BJ (cell line): ENCODE data around the gene NBPF4. TPM values are rescaled to one million over a fixed set of nuclear protein-coding genes. Genes with fewer than 3 reads are reported as not detected.
"Not testable (repeated sequence)": the region's sequence is repeated elsewhere in the genome, so short reads cannot be mapped to it uniquely, and the experiment has no call there.

ENCODE experiments used
- CTCF ChIA-PET: fragments of 350-600 bp; formaldehyde crosslinking; extraction: SDS; loops from one replicate; lab custom pipeline; 2021; ENCODE audit warnings: antibody characterized with exemption, inconsistent platforms; lab: Yijun Ruan, JAX
- POLR2A ChIA-PET: fragments of 300-600 bp; sonication (Branson Sonifier 250); formaldehyde crosslinking; extraction: SDS; loops from one replicate; lab custom pipeline; 2021; ENCODE audit warnings: antibody characterized with exemption; lab: Charles Lee
- DNase-seq: peaks from one replicate; pipeline ENCODE4 v3.0.0-alpha.2; 2011; ENCODE audit warnings: low read depth
- H3K27me3 ChIP-seq: 2 replicates; pipeline ENCODE4 v1.6.0; 2011; ENCODE audit warnings: low read length; ENCODE audit not compliant: control insufficient read depth, insufficient read depth
- H3K36me3 ChIP-seq: 2 replicates; pipeline ENCODE4 v1.5.1; 2011; ENCODE audit warnings: low read length; ENCODE audit not compliant: control insufficient read depth, insufficient read depth
- H3K4me3 ChIP-seq: 2 replicates; pipeline ENCODE4 v1.5.1; 2011; ENCODE audit warnings: low read depth, mild to moderate bottlenecking, control low read depth, low read length
- polyA plus RNA-seq: library from polyadenylated mRNA; depleted of rRNA; stranded (reverse); fragments of >200 nt; gene quantifications from 2 replicates; pipeline ENCODE4 v1.2.3, GENCODE V29; 2011
- TF ChIP-seq, protein P1 (sequence below): IDR thresholded peaks from 2 replicates; pipeline ENCODE4 v1.5.1; 2011; ENCODE audit warnings: low read depth, mild to moderate bottlenecking, control low read depth, inconsistent platforms, low read length, moderate library complexity; ENCODE audit not compliant: insufficient read depth

NBPF4 gene
- polyA plus RNA-seq, 1 experiment = not detected

DNA sequence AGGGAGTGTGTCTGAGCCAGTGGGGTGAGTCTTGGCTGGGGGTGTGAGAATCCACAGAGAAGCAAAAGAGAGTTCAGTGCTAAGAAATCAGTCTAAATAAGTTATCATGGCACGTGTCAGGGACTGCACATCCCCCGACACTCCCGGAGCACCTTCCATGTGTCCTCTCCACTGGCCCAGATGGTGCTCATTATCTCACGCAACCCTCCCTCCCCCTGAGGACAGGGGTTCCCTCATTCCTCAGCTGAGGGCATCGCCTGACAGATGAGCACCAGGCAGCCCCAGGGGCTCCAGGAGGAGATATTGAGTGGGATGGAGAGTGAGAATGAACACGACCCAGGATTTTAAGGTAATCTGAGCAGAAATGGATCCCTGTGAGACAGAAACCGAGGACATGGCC, 16.1 kb downstream of the NBPF4 start:
- POLR2A ChIA-PET, CTCF ChIA-PET: not testable (repeated sequence)

DNA sequence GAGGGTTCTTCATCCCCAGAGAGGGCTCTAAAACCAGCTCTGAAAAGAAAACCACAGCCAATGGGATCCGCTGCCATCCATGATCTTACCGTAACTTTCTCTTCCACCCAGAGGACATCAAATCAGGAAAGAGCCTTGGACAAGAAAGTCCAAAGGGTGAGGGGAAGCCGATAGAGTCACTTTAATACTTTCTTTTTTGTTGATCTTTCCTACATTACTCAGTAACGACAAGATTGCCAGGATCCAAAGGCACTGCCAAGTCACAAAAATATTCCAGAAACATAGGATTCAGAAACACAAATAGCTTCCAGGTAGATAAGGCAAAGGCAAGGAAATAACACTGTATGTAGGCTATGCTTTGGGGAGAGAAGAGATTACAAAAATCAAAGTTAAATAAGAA, 17.0 kb downstream of the NBPF4 start:
- CTCF ChIA-PET, H3K27me3 ChIP-seq, DNase-seq, POLR2A ChIA-PET, H3K4me3 ChIP-seq, H3K36me3 ChIP-seq: not testable (repeated sequence)

More for the DNA sequence above, 16.1 kb downstream of the NBPF4 start:
- H3K36me3 ChIP-seq, H3K27me3 ChIP-seq, H3K4me3 ChIP-seq, DNase-seq: not testable (repeated sequence)

DNA sequence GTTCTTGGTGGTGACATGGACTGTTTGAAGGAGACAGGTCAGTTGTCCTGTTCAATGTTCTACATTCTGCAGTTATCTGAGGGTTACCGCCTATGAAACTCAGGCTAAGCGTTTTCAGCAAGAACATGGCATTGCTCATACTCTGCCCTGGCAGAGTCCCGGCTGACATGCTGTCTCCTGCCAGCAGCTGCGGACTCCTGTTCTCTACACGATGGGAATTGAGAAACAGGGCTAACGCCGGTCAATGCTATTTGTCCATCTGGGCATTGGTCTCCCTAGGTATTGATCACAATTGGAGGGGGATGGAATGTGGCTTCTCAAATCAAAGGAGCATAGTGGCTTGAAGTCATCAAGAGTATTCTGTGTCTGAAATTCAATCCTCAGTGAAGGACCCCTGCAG, 20.6 kb downstream of the NBPF4 start:
- H3K27me3 ChIP-seq, DNase-seq, CTCF ChIA-PET: not testable (repeated sequence)

DNA sequence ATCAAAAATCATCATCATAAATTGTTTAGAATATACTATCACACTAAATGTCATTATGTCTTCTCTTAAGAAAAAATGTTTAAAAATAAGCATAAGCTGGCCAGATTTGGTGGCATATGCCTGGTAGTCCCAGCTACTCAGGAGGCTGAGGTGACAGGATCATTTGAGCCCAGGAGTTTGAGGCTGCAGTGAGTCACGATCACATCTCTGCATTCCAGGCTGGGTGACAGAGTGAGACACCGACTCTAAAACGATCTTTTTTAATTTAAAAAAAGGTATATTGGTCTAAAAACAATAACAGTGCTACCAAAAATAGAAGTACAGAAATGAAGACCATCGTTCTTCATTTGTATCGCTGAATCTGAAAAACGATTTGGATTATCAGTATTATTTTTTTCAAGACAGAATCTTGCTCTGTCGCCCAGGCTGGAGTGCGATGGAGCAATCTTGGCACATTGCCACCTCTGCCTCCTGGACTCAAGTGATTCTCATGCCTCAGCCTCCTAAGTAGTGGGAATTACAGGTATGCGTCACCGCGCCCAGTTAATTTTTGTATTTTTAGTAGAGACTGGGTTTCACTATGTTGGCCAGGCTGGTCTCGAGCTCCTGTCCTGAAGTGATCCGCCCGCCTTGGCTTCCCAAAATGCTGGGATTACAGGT, 26.2 kb downstream of the NBPF4 start:
- H3K4me3 ChIP-seq, H3K36me3 ChIP-seq, H3K27me3 ChIP-seq, CTCF ChIA-PET, POLR2A ChIA-PET, DNase-seq: not testable (repeated sequence)

More for the DNA sequence above, 20.6 kb downstream of the NBPF4 start:
- H3K36me3 ChIP-seq, POLR2A ChIA-PET, H3K4me3 ChIP-seq: not testable (repeated sequence)

DNA sequence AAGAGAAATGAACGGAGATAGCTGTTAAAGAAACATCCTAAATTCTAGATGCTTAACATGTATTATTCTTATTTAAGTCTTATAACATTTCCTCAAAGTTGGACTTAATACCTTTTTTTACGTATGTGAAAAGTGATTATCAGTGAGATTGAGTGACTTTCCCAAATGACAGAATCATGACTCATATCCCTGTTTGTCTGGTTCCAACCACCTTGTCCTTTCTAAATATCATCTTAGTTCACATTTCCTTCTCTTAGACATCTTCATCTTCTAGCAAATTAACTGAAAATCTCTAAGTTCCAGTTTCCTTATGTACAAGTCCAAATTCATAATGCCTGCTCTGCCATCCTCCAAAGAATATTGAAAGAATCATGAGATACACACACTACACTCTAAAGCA, 26.9 kb downstream of the NBPF4 start:
- CTCF ChIA-PET, DNase-seq, H3K4me3 ChIP-seq, H3K36me3 ChIP-seq, POLR2A ChIA-PET, H3K27me3 ChIP-seq: not testable (repeated sequence)

DNA sequence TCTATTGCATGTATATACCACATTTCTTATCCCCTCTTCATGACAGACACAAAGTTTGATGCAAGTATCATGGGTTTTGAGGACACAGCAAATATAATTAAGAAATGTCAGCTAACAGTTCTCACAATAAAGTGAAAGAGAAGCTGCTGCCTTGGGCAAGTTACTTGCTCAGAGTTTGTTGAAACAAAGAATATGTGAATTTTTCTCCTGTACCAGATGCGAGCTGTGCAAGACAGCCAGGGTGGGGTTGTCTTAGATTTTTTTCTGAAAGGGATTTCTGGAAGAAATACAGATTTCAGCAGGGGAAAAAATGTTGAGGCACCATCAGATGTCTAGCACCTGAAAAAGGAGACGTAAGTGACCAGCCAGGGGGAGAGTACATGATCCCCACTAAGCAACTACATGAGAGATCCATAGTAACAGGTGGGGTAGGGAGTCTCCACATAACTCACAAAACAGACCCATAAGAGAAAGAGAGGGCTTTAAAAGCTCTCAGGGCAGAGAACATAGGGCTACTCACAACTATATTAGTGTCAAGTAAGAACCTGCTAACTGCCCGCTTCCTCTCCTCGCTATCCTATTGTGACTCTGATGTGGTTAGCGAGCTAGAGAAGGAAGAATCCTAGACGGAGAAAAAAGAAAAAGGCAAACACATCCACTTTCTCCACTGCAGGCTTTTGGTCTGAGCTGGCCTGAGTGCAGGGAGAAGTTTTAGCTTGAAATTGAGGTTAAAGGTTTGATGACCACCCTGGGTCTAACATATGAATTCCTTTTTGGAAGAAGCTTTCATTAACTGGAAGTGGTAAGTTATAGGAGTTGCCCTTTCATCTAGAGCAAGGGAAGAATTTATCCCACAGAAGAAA, 27.6 kb downstream of the NBPF4 start:
- DNase-seq, H3K27me3 ChIP-seq, H3K4me3 ChIP-seq, CTCF ChIA-PET, H3K36me3 ChIP-seq, POLR2A ChIA-PET: not testable (repeated sequence)

DNA sequence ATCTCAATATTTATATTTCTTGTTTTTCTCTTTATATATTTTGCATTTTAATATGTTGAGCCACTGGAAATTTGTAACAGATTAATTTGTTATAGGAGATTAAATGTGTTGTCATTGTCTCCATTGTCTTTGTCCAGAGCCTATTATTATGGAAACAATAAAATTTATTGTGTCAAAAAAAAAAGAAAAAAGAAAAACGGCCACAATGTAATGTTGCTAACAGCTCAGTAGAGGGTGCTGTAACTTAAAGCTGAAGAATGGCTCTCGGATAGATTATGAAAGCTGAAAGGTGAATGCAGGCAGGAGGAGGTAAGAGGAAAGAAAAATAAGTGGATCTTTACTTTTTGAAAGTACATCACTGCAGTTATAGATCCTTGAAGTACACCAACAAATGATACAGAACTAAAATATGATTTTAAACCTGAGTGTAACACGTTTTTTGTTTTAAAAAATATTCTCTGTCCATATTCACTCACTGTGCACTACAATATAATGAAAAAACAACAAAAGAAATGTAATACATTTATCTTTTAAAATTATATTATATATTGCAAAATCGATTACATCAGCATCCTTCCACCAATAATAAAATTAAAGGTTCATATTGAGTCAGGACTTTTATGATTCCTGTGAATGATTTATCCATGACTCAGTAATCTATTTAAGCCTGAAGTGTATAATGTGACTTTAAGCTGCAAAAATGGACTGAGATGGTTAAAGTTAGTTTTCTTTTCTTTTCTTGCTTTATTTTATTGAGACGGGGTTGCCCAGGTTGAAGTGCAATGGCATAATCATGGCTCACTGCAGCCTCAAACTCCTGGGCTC, 29.0 kb downstream of the NBPF4 start:
- POLR2A ChIA-PET, H3K36me3 ChIP-seq, H3K4me3 ChIP-seq, H3K27me3 ChIP-seq, DNase-seq: not testable (repeated sequence)
- CTCF ChIA-PET = interaction anchor here (0.7 kb wide), 1 partner anchor 1015 kb away, joined by 3 read pairs; no protein-coding TSS in a partner anchor
- TF ChIP-seq, protein P1, sequence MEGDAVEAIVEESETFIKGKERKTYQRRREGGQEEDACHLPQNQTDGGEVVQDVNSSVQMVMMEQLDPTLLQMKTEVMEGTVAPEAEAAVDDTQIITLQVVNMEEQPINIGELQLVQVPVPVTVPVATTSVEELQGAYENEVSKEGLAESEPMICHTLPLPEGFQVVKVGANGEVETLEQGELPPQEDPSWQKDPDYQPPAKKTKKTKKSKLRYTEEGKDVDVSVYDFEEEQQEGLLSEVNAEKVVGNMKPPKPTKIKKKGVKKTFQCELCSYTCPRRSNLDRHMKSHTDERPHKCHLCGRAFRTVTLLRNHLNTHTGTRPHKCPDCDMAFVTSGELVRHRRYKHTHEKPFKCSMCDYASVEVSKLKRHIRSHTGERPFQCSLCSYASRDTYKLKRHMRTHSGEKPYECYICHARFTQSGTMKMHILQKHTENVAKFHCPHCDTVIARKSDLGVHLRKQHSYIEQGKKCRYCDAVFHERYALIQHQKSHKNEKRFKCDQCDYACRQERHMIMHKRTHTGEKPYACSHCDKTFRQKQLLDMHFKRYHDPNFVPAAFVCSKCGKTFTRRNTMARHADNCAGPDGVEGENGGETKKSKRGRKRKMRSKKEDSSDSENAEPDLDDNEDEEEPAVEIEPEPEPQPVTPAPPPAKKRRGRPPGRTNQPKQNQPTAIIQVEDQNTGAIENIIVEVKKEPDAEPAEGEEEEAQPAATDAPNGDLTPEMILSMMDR = peak; percentile 55

DNA sequence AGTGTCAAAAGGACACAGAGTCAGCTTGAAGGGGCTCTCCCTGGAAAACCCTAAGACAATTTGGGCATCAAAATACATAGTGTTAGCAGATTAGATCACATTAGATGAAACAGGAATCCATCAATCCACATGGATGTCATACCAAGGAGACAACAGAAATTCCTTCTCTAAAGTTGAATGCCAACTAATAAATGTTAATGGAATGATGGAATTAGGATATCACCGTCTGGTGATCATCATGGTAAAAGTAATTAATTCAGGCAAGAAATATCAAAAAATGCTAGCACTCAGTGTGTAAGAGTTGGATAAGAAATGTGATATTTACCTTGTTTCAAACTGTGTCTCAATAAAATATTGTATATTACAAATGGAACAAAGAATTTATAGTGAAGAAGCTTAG, 32.9 kb downstream of the NBPF4 start:
- ChIA-PET CTCF (interaction anchor here (1.3 to 1.4 kb wide), 2 partner anchors 11 to 351 kb away, joined by 3 to 4 read pairs; partner anchors contain the start of gene SLC25A24), POLR2A (no interaction called here)
- TF ChIP-seq, protein P1 = no peak
- no peaks in the 10 kb centered on the region for H3K36me3 ChIP-seq
- peaks cover 14% of the 10 kb centered on the region for H3K27me3 ChIP-seq
- H3K4me3 ChIP-seq = no peak overlapping the region
- no peak for DNase-seq
